ENCODE measurements around the gene MTIF2.
"Not testable (repeated sequence)": the region's sequence is repeated elsewhere in the genome, so short reads cannot be mapped to it uniquely, and the experiment has no call there.

The MTIF2 gene

GRCh38 chr2:55268907-55269644, at the start of gene MTIF2:
Gene MTIF2 (minus strand): TSS chr2:55269231. CDS start chr2:55263858, 5,373 bp downstream.
- peak; percentile 86 for DNase-seq (ENCODE audit: low read depth)

GRCh38 chr2:55314985-55315384, 46.0 kb upstream of the MTIF2 start:
- DNase-seq (ENCODE audit: low read depth), result no peak

DNA sequence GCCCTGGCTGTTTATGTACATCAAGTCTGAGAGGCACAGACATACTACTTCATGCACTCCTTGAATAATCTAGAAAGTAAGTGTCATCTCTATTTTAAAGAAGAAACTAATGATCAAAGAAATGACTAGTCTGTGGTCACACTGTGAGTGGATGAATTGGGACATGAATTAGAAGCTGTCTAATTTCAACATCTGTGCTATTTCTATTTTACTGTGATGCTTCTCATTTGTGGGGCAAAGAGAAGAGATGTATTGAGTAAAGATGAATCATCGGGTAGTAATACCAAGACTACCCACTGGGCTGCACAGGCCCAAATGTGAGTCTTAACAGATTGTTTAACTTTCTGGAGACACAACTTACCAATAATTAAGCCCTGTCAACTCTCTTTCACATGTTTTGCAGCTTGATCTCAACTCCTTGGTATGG, 42.4 kb upstream of the MTIF2 start:
- DNase-seq (ENCODE audit: low read depth), result no peak

- no peak for DNase-seq (ENCODE audit: low read depth)
Measured at GRCh38 chr2:55309446-55309845, 40.4 kb upstream of the MTIF2 start.

- DNase-seq (ENCODE audit: low read depth), result no peak
Measured at GRCh38 chr2:55302241-55302640, 33.2 kb upstream of the MTIF2 start.

DNA sequence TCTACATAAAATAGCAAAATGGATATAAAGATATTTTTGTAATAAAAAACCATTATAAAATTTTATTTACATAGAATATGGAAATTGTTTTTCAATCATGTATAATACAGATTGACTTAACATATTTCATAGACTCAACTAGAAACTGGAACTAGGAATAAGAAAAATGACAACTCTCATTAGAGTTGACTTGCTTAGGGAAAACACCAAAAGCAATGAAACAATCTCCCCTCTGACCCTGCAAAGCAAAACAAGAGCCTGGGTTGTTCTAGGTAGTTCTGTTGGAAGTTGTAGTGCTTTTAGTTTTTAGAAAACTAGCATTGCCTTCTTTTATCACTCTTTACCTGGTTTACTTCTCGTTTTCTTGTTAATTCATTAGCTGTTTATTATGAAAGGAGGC, 32.2 kb upstream of the MTIF2 start:
- no peak for DNase-seq (ENCODE audit: low read depth)

DNA sequence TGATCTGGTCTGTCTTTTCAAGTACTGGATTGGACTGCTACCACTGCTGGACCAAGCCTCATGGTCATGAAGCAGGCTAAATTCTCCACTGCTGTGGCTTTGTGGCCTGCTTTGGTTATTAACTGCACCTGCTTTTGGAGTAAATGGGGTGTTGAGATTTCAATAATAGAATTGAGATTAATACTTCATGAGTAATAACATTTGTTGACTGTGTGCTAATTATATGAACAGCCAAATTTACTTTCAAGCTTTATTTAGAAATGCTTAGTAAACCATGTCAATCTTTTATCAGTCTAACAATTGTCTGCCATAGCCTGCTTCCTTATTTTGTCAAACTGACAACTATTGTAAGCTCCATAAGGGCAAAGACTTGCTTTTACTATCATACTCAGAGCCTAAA, 27.4 kb upstream of the MTIF2 start:
- no peak for DNase-seq (ENCODE audit: low read depth)

DNA sequence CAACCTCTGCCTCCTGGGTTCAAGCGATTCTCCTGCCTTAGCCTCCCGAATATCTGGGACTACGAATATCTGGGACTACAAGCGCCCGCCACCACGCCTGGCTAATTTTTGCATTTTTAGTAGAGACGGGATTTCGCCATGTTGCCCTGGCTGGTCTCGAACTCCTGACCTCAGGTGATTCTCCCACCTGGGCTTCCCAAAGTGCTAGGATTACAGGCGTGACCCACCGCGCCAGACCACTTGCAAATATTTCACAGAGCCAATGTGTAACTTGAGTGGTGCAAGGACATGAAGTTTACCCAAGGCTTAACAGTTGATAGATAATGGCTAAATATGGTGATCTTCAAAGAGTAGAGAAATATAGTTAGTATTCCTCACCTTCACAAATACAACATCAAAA, 14.1 kb upstream of the MTIF2 start:
- no peak for DNase-seq (ENCODE audit: low read depth)

- peak; percentile 67 for DNase-seq (ENCODE audit: low read depth)
Measured at GRCh38 chr2:55282110-55282917, 13.3 kb upstream of the MTIF2 start.

DNA sequence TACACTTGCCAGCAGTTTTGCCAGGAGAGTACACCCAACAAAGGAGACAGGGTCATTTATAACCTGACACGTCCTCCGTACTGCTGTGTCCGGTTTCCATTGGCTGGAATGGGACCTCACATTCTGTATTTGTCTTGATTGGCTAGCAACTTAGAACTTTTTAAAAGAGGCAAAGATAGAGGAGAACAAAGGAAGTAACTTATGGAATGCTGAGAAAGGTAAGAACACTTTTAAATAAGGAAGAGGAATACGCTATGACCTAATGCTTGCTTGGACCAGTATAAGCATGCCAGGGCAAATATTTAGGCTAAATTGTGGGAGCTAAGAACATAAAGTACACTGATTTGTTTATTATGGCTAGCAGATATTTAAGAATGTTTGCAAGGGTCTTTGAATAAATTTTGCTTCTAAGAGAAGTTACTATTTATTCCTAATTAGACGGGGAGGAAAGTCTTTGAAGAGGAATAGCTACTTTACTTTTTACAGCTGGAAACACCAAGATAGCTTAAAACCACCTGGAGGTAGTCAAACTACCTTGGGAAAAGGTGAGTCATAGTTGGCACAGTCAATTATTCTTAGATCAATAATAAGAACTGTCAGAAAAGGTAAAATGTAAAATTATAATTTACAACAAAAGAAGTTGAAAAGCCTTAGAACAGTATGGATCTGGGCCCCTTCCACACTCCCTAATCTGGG, 12.0 kb upstream of the MTIF2 start:
- not testable (repeated sequence) for DNase-seq (ENCODE audit: low read depth)

GRCh38 chr2:55279859-55280424, 10.9 kb upstream of the MTIF2 start:
- DNase-seq (ENCODE audit: low read depth), result not testable (repeated sequence)

DNA sequence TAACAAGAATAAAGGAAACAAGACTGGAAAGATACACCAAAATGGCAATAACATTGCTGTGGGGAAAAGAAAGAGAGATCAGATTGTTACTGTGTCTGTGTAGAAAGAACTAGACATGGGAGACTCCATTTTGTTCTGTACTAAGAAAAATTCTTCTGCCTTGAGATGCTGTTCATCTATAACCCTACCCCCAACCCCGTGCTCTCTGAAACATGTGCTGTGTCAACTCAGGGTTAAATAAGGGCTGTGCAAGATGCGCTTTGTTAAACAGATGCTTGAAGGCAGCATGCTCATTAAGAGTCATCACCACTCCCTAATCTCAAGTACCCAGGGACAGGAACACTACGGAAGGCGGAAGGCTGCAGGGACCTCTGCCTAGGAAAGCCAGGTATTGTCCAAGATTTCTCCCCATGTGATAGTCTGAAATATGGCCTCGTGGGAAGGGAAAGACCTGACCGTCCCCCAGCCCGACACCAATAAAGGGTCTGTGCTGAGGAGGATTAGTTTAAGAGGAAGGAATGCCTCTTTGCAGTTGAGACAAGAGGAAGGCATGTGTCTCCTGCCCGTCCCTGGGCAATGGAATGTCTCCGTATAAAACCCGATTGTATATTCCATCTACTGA, 10.3 kb upstream of the MTIF2 start:
- not testable (repeated sequence) for DNase-seq (ENCODE audit: low read depth)

- no peak for DNase-seq (ENCODE audit: low read depth)
Measured at GRCh38 chr2:55277310-55277709, 8.3 kb upstream of the MTIF2 start.

DNA sequence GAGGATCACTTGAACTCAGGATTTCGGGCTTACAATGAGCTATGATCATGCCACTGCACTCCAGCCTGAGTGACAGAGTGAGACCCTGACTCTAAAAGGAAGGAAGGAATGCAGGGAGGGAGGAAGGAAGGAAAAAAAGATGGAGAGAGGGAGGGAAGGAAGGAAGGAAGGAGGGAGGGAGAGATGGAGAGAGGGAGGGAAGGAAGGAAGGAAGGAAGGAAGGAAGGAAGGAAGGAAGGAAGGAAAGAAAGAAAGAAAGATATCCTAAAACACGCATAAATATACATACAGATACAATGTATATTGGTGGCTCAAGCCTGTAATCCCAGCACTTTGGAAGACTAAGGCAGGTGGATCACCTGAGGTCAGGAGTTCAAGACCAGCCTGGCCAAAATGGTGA, 5.3 kb upstream of the MTIF2 start:
- DNase-seq (ENCODE audit: low read depth), result not testable (repeated sequence)

DNA sequence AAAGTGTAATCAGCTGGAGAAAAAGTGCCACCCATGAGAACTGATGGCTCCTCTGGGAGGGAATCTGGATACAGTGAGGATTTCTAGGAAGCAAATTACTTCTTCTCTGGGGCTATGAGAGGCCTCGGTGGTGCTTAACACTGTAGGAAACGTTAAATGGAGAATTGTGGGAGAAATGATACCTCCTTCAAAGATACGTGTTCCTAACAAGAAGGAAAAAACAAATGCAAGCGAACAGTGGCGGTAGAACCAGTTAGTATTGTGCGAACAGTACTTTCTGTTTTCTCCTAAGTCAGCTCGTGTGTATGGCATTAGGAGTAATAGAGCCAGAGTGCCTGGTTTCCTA, 587 bp upstream of the MTIF2 start:
- DNase-seq (ENCODE audit: low read depth), result no peak

GRCh38 chr2:55268288-55268906, 634 bp downstream of the MTIF2 start:
- no peak for DNase-seq (ENCODE audit: low read depth)

DNA sequence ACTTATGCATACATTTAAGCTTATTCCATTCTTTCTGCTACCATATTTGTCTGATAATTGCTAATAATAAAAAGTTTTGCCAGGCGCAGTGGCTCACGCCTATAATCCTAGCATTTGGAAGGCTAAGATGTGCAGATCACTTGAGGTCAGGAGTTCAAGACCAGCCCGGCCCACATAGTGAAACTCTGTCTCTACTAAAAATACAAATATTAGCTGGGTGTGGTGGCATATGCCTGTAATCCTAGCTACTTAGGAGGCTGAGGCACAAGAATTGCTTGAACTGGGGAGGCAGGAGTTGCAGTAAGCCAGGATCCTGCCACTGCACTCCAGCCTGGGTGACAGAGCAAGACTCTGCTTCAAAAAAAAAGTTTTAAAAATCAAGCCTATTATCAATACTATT, 9.4 kb downstream of the MTIF2 start:
- DNase-seq (ENCODE audit: low read depth), result not testable (repeated sequence)

GRCh38 chr2:55252832-55253231, 16.2 kb downstream of the MTIF2 start:
- no peak for DNase-seq (ENCODE audit: low read depth)

GRCh38 chr2:55247025-55247424, 22.0 kb downstream of the MTIF2 start:
- DNase-seq (ENCODE audit: low read depth), result no peak

GRCh38 chr2:55245411-55245810, 23.6 kb downstream of the MTIF2 start:
- DNase-seq (ENCODE audit: low read depth), result no peak

DNA sequence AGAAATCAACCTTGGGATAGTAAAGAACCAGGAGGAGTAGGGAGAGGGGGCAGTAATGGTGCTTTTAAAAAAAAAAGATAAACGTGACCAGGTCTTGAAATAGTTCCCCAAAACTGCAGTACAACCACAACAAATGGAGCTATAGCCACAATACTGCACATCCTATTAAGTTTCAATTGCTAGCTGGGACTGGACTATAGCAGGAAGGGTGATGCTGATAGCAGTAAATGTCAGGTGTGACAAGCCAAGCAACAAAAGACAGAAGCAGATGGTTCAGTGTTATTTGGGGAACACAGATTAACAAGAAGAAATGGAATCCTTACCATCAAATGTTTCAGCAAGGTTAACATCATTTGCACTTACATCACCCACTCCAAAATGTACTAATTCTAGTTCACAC, 26.4 kb downstream of the MTIF2 start:
- no peak for DNase-seq (ENCODE audit: low read depth)

DNA sequence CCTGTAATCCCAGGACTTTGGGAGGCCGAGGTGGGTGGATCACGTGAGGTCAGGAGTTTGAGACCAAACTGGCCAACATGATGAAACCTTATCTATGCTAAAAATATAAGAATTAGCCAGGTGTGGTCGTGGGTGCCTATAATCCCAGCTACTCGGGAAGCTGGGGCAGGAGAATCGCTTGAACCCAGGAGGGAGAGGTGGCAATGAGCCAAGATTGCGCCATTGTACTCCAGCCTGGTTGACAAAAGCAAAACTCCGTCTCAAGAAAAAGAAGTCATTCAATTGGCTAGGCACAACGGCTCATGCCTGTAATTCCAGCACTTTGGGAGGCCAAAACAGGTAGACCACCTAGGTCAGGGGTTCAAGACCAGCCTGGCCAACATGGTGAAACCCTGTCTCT, 27.4 kb downstream of the MTIF2 start:
- not testable (repeated sequence) for DNase-seq (ENCODE audit: low read depth)

Data from stimulated activated CD8-positive, alpha-beta memory T cell treated with anti-CD3 and anti-CD28 coated beads, Interleukin-7, amount 100 ng/mL, for 24 hours (primary cell).